HG03439 (cell line): Measurements from ENCODE around the gene GMPPB.
"Not testable (repeated sequence)": the region's sequence is repeated elsewhere in the genome, so short reads cannot be mapped to it uniquely, and the experiment has no call there.

Experiments used
- ATAC-seq: cut with Tn5 transposase; IDR thresholded peaks from one replicate; pipeline ENCODE4 v1.9.1; 2021; ENCODE audit warnings: mild to moderate bottlenecking, moderate library complexity; ENCODE audit not compliant: unreplicated experiment

The GMPPB gene

GRCh38 chr3:49694409-49695070, 29.2 kb downstream of the GMPPB start:
- ATAC-seq: not testable (repeated sequence)

DNA sequence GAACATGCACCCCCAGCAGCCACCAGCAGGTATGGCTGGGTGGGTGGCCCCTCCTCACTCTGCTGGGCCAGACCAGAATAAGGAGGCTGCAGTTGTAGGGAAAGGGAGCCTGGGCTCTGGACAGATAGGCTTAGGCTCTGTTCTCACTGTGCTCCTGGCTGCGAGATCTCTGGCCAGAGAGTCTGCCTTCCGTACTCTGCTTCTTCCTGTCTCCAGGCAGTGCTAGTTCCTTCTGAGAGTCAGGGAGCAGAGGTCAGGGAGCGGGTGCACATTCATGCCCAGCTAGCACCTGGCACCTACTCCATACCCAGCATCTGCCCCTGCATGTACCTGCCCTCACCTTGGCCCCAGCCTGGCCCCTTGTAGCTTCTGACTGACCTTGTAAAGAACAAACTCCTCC, 32.3 kb downstream of the GMPPB start:
- not testable (repeated sequence) for ATAC-seq

GRCh38 chr3:49690856-49691255, 32.9 kb downstream of the GMPPB start:
- not testable (repeated sequence) for ATAC-seq

DNA sequence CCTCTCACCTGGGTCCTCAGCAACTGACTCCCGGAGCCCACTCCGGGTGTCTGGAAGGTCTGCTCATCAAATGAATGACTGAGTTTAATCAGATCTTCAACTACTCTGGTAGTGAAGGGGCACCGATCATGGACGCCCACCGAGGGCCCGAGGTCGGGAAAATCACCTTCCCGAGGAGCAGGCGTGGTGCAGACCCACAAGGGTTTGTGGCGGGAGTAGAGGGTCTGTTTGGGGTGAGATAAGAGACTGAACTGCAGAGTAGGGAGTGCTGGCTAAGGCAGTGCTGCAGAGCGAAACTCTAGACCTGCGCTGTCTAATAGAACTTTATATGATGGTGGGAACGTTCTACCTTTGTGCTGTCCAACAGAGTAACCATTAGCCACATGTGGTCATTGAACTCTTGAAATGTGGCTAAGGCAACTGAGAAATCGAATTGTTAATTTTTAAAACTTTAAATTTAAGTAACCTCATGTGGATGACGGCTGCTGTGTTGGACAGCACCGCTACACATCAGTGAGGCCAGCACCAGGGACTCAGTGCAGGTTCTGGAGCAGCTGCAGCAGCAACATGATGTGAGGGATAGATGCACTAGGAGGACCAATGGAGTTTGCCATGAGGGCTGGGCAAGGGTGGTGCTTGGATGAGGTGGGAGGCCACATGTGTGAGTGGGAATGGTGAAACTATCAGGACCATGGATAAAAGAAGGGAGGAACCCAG, 33.7 kb downstream of the GMPPB start:
- ATAC-seq: not testable (repeated sequence)

DNA sequence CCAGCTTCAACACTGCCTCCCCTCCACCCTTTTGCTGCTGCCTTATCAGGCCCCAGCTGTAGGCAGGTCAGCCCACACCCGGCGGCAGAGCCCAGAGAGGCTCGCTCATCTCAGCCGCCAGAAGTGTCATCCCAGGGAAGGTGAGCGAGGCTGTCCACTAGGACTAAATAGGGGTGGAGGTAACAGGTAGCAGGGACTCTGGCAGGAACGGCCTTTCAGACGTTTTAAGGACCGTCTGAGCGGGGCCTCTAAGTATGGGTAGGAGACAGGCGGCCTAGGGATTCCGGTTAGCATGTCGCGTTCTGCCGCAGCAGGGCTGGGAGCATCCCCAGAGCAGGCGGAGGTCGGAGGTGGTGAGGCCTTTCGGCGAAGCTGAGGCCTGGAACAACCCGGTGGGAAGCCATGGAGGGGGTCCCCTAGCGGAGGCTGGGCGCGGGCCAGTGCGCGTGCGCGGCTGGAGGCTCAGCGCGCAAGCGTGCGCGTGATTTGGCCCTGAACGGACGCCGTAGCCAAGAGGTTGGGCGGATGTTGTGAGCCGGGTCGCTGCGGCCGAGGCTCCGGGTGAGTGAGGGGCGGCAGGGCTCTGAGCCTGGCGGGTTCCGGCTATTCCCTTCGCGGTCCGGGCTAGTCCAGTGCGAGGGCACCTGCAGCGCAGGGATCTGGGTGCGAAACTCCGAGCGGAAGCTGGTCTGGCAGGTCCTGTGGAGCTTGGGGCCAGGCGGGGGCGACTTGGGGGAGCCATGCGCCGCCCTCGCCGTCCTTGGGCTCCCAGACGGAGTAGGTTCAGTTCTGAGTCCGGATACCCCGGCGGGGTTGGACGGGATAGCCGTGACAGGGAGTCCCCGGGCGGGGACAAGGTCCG, 34.5 kb downstream of the GMPPB start, which contains the start of the genes MST1 and RNF123:
Gene MST1 (minus strand): TSS at position 429 of the 862 bp plus-strand sequence. CDS start 783 bp downstream, outside the sequence.
Gene RNF123 (plus strand): TSS at position 512 of the 862 bp plus-strand sequence. CDS start 1,609 bp downstream, outside the sequence.
- ATAC-seq: peak; percentile 70

DNA sequence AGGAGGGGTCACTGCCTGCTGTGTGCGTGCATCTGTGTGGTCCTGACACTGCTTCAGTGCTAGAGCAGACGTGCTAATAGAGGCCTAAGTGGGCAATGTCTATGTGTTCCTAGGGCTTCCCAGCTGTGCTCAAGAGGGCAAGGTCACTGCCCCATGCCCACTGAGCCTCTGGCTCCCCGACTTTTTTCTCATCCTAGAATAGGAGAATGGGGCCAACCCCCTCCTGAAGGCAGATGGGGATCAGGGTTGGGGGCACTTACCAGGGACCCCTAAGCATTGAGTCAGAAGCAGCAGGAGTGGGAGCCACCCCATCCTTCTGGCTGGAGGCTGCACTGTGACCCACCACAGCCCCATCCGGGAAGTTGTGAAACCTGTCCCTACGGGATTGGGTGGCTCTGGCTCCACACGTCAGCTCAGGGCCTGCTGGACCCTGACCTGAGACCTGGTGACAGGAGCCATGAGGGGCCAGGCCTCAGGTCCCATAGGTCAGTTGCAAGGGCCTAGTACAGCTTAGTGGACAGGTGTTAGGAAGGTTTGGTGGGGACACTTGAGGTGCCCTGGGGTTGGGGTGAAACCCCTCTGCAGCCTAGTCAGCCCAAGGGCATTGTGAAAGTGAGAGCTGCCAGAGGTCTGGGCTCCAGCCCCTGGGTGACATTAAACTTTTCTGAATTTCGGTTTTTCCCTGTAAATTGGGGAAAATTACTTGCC, 35.3 kb downstream of the GMPPB start:
- peak; percentile 7 for ATAC-seq

GRCh38 chr3:49687424-49687795, 36.3 kb downstream of the GMPPB start:
- not testable (repeated sequence) for ATAC-seq

DNA sequence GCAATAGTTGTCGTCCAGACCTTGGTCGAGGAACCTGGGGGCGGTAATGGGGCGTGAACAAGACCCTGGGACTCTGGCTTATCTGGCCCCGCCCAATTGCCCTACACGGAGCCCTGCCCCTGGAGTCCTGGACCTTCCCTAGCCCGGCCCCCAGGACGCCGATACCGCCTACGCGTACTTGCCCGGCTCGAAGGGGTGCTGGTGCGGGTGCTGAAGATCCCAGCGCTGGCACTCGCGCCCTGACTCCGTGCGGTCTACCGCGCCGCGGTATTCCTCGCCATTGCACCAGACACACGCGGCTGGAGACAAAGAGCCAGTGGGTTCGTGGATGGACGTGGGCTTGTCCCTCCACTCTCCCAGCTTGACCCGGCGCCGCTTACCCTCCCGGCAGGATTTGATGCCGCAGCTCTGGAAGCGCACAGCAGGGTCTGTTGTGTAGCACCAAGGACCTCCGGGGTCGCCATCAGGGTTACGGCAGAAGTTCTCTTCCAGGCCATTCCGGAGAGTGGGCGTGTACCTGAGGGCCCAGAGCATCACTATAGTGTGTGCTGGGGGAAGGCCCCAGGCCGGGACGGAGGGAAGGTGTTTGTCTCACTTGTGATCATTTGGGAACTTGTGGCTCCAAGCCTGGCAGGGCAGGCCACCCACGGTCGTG, 36.9 kb downstream of the GMPPB start:
- ATAC-seq: not testable (repeated sequence)

GRCh38 chr3:49686346-49686745, 37.4 kb downstream of the GMPPB start:
- ATAC-seq: not testable (repeated sequence)

DNA sequence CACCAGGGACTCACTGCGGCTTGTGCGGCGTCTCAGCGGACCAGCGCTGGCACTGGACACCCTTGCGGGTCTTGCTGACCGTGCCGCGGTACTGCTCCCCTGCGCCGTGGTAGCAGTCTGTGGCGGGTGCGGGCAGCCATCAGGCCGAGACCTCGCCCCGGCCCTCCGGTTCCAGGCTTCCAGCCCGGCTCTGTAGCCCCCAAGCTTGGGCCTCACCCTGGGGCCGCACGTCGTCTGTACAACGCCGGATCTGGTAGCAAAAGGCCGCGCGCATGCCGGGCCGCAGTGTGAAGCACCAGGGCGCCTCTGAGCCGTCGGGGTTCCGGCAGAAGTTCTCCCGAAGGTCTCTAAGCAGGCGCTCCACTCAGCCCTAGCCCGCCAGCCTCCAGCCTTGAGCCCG, 37.9 kb downstream of the GMPPB start:
- ATAC-seq: not testable (repeated sequence)

DNA sequence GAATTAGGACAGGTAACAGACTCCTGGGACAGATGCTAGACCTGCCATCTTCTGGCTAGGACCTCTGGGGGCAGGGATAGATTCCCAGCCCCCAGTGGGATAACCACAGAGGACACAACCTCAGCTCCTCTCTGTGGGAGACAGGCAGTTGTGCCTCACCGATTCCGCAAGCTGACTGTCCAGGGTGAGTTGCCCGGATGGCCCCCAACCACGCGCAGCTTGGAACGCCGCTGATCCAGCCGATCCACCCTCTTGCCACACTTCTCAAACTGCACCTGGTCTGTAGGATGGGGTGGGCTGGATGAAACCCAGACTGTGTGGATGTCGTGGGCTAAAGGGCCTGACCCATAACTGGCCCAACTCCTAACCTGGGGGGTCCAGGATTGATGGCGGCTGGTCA, 38.6 kb downstream of the GMPPB start:
- not testable (repeated sequence) for ATAC-seq

- ATAC-seq: not testable (repeated sequence)
Measured at GRCh38 chr3:49684453-49684852, 39.3 kb downstream of the GMPPB start.

DNA sequence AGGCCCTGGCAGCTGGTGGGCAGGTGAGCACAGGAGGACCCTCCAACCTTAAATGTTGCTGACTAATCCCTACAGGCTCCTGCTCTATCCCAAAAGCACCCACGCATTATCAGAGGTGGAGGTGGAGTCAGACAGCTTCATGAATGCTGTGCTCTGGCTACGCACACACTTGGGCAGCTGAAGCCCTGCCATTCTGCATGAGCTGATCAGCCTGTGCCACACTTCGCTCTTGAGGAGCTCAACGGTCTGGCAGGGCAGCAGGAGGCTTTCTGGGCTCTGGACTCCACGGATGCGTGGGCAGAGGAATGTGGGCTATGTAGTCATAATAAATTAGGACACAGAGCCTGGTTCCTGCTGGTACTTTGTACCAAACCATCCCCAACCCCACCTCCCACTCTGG, 40.6 kb downstream of the GMPPB start:
- ATAC-seq: no peak

- ATAC-seq: no peak
Measured at GRCh38 chr3:49681543-49681942, 42.2 kb downstream of the GMPPB start.

- ATAC-seq: no peak
Measured at GRCh38 chr3:49681232-49681522, 42.6 kb downstream of the GMPPB start.

- ATAC-seq: no peak
Measured at GRCh38 chr3:49680493-49681231, 43.1 kb downstream of the GMPPB start.

GRCh38 chr3:49675912-49676311, 47.8 kb downstream of the GMPPB start:
- no peak for ATAC-seq

DNA sequence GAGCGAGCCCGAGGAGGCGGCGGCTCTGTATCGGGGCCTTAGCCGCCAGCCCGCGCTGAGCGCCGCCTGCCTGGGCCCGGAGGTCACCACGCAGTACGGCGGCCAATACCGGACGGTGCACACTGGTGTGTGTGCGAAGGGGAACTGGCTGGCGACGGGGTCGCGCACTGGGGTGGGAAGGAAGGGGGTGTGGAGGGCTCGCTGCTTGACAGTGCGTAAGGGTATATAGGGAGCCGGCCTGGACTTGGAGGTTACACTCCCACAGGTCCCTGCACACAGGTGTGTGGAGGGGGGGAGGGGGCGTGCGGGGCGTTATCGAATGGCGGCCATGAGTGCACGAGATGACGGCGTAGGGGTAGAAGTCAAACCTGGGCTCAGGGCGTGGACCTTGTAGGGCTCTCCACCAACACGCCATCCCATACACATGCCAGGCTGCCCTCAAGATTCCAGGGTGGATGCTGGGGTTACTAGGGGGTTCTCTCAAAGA, 49.2 kb downstream of the GMPPB start:
- ATAC-seq: peak; percentile 7

DNA sequence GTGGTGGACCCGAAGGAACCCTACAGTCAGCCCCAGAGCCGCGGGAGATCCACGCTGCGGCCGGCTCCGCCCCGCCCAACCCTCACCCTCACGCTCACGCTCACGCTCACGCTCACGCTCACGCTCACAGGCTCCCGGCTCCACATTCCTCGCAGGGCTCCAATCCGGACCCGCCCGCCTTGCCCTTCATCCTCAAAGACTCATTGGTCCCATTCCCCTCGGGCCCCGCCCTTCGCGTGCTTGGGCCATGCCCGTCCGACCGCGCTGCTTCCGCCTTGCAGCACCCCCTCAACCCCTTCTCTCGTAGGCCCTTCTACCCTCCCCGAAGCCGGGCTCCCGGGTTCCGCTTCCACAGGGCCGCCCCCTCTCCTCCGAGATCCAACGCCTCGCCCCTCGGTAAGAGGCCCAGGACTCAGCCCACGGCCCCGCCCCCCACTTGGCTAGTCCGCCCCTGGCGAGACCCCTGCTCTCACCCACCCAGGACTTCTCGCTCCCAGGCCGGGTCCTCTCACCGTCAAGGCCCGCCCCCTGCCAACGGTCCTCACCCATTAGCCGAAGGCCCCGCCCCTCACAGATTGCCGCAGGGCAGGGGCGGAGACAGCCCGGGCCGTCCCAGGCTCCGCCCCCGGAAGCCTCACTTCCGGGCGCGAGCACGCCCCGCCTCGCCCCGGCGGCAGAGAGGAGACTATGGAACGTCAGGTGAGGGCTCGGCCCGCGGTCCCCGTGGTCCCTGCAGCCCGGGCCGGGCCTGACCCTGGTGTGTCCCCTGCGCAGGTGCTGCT, 49.8 kb downstream of the GMPPB start, which contains the start of gene APEH:
Gene APEH (plus strand): TSS at position 637 of the 782 bp plus-strand sequence. CDS start 51 bp downstream, at position 688.
- peak; percentile 79 for ATAC-seq
